DOHH2 (cell line): ENCODE data around the gene ODC1.

ENCODE experiments used
- H3F3A ChIP-seq: fragments of 200-600 bp; sonication (generic), shearing (Covaris generic); 2 replicates; pipeline ENCODE4 v1.6.0; 2016; ENCODE audit warnings: antibody characterized with exemption, mild to moderate bottlenecking; ENCODE audit not compliant: control insufficient read depth, insufficient read depth
- H3K27ac ChIP-seq: fragments of 200-600 bp; sonication (generic); 2 replicates; pipeline ENCODE4 v1.5.1; 2014; ENCODE audit warnings: low read depth, mild to moderate bottlenecking, low read length, moderate library complexity
- H3K27me3 ChIP-seq: fragments of 200-600 bp; sonication (generic); 2 replicates; pipeline ENCODE4 v1.6.1; 2014; ENCODE audit warnings: mild to moderate bottlenecking, low read length, mixed read lengths; ENCODE audit not compliant: control insufficient read depth
- H3K36me3 ChIP-seq: fragments of 200-600 bp; sonication (generic); 2 replicates; pipeline ENCODE4 v1.6.1; 2014; ENCODE audit warnings: mild to moderate bottlenecking, low read length, moderate library complexity, mixed read lengths; ENCODE audit not compliant: control insufficient read depth
- H3K4me1 ChIP-seq: fragments of 200-600 bp; sonication (generic); 2 replicates; pipeline ENCODE4 v1.6.1; 2014; ENCODE audit warnings: mild to moderate bottlenecking, low read length, mixed read lengths; ENCODE audit not compliant: control insufficient read depth
- H3K4me2 ChIP-seq: fragments of 200-600 bp; sonication (generic); 2 replicates; pipeline ENCODE4 v1.6.0; 2014; ENCODE audit warnings: mild to moderate bottlenecking, low read length, moderate library complexity
- H3K4me3 ChIP-seq: fragments of 200-600 bp; sonication (generic); 2 replicates; pipeline ENCODE4 v1.5.1; 2014; ENCODE audit warnings: mild to moderate bottlenecking, low read length, mixed read lengths
- H3K79me2 ChIP-seq: fragments of 200-600 bp; sonication (generic); 2 replicates; pipeline ENCODE4 v1.6.1; 2014; ENCODE audit warnings: mild to moderate bottlenecking, low read length, mixed read lengths; ENCODE audit not compliant: control insufficient read depth
- H3K9me2 ChIP-seq: fragments of 200-600 bp; sonication (generic); replicated peaks from 2 replicates; pipeline ENCODE4 v1.6.1; 2014; ENCODE audit warnings: mild to moderate bottlenecking, low read length, mixed read lengths; ENCODE audit not compliant: control insufficient read depth
- H3K9me3 ChIP-seq: fragments of 200-600 bp; sonication (generic); 2 replicates; pipeline ENCODE4 v1.6.1; 2014; ENCODE audit warnings: antibody characterized with exemption, low read length, mixed read lengths; ENCODE audit not compliant: control insufficient read depth, insufficient read depth
- H4K20me1 ChIP-seq: fragments of 200-600 bp; sonication (generic); 2 replicates; pipeline ENCODE4 v1.6.0; 2014; ENCODE audit warnings: low read depth, mild to moderate bottlenecking, antibody characterized with exemption, low read length, moderate library complexity; ENCODE audit not compliant: control insufficient read depth, insufficient read depth
- EZH2phosphoT487 ChIP-seq: fragments of 200-600 bp; sonication (generic); IDR thresholded peaks from 2 replicates; pipeline ENCODE4 v1.6.1; 2017; ENCODE audit warnings: borderline replicate concordance, mild to moderate bottlenecking, antibody characterized with exemption, low read length, moderate library complexity, mixed read lengths
- TF ChIP-seq, protein P1 (sequence below): fragments of 200-600 bp; sonication (generic); IDR thresholded peaks from one replicate; pipeline ENCODE4 v1.5.1; 2014; ENCODE audit warnings: antibody characterized with exemption, mild to moderate bottlenecking, low read depth, low read length; ENCODE audit not compliant: poor library complexity, severe bottlenecking

Gene ODC1

DNA sequence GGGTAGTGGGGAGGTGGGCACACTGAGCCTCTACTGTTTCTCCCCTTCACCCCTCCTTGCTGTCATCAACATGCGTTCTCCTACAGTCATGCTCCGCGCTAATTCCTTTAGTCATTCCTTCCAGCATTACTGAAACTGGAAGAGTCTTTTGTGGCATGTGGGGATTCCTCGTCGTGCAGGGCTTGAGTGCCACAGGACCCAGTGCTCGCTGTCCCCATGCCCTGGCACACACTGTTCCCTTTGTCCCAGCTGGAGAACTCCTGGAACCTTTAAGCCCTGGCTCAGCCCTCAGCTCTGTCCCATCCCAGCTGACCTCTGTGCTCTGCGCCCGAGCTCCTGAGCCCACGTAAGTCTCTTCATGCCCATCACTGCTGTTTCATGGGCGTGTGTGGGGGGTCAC lies 42.1 kb downstream of the ODC1 start:
- Histone ChIP-seq H3K4me1 (peaks cover 43% of the 10 kb centered on the region), H3F3A (peaks cover 10% of the 10 kb centered on the region), H3K27ac (no peak overlapping the region), H4K20me1 (no peaks in the 10 kb centered on the region; the same call in 1 of the 2 replicates), H3K4me3 (no peak overlapping the region), H3K79me2 (no peaks in the 10 kb centered on the region), H3K4me2 (no peak overlapping the region), H3K36me3 (no peaks in the 10 kb centered on the region), H3K9me2 (no peaks in the 10 kb centered on the region), H3K9me3 (no peaks in the 10 kb centered on the region), H3K27me3 (no peaks in the 10 kb centered on the region)
- no peak for TF ChIP-seq EZH2phosphoT487
- TF ChIP-seq, protein P1, sequence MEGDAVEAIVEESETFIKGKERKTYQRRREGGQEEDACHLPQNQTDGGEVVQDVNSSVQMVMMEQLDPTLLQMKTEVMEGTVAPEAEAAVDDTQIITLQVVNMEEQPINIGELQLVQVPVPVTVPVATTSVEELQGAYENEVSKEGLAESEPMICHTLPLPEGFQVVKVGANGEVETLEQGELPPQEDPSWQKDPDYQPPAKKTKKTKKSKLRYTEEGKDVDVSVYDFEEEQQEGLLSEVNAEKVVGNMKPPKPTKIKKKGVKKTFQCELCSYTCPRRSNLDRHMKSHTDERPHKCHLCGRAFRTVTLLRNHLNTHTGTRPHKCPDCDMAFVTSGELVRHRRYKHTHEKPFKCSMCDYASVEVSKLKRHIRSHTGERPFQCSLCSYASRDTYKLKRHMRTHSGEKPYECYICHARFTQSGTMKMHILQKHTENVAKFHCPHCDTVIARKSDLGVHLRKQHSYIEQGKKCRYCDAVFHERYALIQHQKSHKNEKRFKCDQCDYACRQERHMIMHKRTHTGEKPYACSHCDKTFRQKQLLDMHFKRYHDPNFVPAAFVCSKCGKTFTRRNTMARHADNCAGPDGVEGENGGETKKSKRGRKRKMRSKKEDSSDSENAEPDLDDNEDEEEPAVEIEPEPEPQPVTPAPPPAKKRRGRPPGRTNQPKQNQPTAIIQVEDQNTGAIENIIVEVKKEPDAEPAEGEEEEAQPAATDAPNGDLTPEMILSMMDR, result no peak

DNA sequence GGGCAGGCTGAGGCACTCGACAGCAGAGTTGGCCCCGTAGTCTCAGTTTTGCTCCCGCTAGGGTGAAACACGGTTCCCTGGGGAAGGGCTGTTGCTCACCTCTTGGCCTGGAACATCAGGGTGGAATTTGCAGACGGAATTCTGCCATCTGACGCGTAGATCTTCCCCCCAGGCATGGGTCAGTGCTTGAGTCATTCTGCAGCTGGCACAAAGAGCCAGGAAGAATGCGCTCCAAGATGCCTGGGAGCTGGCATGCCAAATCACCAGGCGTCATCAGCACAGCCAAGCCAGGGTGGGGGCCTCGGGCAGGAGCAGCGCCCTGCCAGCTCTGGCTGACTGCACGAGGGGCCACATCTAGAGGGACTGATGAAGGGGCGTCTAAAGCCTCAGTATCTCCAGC lies 42.7 kb downstream of the ODC1 start:
- Histone ChIP-seq H3K9me2 (no peaks in the 10 kb centered on the region), H3K79me2 (no peaks in the 10 kb centered on the region), H3F3A (peaks cover 7% of the 10 kb centered on the region), H3K4me2 (no peak overlapping the region), H3K4me1 (peaks cover 41% of the 10 kb centered on the region), H3K4me3 (no peak overlapping the region), H3K36me3 (no peaks in the 10 kb centered on the region), H4K20me1 (no peaks in the 10 kb centered on the region; the same call in 1 of the 2 replicates), H3K27ac (no peak overlapping the region), H3K9me3 (no peaks in the 10 kb centered on the region), H3K27me3 (no peaks in the 10 kb centered on the region)
- TF ChIP-seq, protein P1, result no peak
- no peak for TF ChIP-seq EZH2phosphoT487

GRCh38 chr2:10404324-10405143 lies 43.6 kb downstream of the ODC1 start:
- Histone ChIP-seq H3K27ac (no peak overlapping the region), H3K79me2 (no peaks in the 10 kb centered on the region), H3F3A (peaks cover 2% of the 10 kb centered on the region; the same call in 1 of the 2 replicates)

More at GRCh38 chr2:10404324-10405143, 43.6 kb downstream of the ODC1 start:
- H3K4me1 ChIP-seq, result peaks cover 35% of the 10 kb centered on the region
- H3K36me3 ChIP-seq, result no peaks in the 10 kb centered on the region
- no peaks in the 10 kb centered on the region for H3K9me2 ChIP-seq
- H4K20me1 ChIP-seq, result no peaks in the 10 kb centered on the region; the same call in 1 of the 2 replicates
- no peaks in the 10 kb centered on the region; the same call in 1 of the 2 replicates for H3K9me3 ChIP-seq
- H3K4me2 ChIP-seq, result no peak overlapping the region
- TF ChIP-seq EZH2phosphoT487, result no peak
- TF ChIP-seq, protein P1, result no peak
- no peak overlapping the region for H3K4me3 ChIP-seq
- H3K27me3 ChIP-seq, result no peaks in the 10 kb centered on the region
